Transverse colon (tissue), 4 donors: ENCODE data around the gene LARGE1.

Source experiments
- CTCF ChIP-seq, 5 experiments: fragments of 200-600 bp in 3 of 5; fragments of 450-650 bp in 2 of 5; sonication (generic) in 3 of 5; IDR thresholded peaks; 1 replicate in 2 of 5; 2 replicates in 3 of 5; pipeline ENCODE4 v1.5.1; 2016 to 2017; ENCODE audit warnings: antibody characterized with exemption in 5 of 5, inconsistent platforms in 3 of 5, mild to moderate bottlenecking in 2 of 5, moderate library complexity in 1 of 5
- POLR2A ChIP-seq: fragments of 450-650 bp; IDR thresholded peaks from one replicate; pipeline ENCODE4 v1.6.1; 2016; ENCODE audit warnings: antibody characterized with exemption, mild to moderate bottlenecking, moderate library complexity
- POLR2AphosphoS5 ChIP-seq, 3 donors: sonication (generic); formaldehyde crosslinking; IDR thresholded peaks; one replicate each; pipeline ENCODE4 v1.6.1; 2016; ENCODE audit warnings: antibody characterized with exemption in 3 of 3

GRCh38 chr22:33597274-33597985 lies 322.8 kb downstream of the LARGE1 start:
- TF ChIP-seq POLR2A (no peak), POLR2AphosphoS5 (IDR thresholded peaks at IDR 0.05) (no peak), CTCF (IDR thresholded peaks at IDR 0.05) (no peak)
